ENCODE results near the gene FICD. TPM values are rescaled to one million over a fixed set of nuclear protein-coding genes. Genes with fewer than 3 reads are reported as not detected.

The FICD gene
- 17.1 and 22.6 TPM in 2 replicates for total RNA-seq

DNA sequence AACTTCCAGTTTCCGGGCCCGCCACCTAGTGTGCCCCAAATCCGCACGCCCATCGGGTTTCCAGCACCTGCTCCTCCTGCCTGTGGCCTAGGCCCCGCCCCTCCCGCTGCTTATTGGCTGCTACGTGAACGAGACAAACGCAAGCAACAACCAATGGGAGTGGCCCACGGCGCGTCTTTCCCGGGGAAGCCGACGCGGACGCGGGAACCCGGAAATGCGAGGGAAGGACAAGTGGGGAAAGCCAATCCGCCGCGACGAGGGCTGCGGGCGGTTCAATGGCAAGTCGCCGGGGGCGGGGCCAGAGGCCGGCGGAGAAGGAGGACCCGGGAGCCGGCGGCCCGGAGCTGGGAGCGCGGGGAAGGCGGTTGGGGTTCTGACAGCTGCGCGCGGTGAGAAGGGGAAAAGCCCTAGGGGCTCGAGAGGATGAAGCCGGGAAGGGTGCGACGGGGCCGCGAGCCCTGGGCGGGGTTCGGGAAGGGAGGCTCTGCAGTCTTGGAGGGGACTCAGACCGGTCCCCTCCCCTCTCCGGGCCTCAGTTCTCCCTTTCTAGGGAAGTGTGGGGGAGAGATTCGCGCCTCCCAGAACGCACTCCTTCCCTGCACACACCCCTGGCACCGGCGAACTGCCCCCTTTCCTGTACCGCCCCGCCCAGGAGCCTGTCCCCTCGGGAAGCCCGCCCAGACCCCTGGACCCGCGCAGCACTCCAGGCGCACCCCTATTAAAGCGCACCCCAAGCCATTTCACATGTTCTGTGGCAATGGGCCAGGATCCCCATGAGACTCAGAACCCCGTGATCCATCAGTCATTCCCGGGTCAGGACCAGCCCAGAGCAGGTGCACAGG lies at the start of gene FICD:
TSS of gene FICD (plus strand) at position 305 of the 842 bp plus-strand sequence. CDS start 1,696 bp downstream, outside the sequence.

DNA sequence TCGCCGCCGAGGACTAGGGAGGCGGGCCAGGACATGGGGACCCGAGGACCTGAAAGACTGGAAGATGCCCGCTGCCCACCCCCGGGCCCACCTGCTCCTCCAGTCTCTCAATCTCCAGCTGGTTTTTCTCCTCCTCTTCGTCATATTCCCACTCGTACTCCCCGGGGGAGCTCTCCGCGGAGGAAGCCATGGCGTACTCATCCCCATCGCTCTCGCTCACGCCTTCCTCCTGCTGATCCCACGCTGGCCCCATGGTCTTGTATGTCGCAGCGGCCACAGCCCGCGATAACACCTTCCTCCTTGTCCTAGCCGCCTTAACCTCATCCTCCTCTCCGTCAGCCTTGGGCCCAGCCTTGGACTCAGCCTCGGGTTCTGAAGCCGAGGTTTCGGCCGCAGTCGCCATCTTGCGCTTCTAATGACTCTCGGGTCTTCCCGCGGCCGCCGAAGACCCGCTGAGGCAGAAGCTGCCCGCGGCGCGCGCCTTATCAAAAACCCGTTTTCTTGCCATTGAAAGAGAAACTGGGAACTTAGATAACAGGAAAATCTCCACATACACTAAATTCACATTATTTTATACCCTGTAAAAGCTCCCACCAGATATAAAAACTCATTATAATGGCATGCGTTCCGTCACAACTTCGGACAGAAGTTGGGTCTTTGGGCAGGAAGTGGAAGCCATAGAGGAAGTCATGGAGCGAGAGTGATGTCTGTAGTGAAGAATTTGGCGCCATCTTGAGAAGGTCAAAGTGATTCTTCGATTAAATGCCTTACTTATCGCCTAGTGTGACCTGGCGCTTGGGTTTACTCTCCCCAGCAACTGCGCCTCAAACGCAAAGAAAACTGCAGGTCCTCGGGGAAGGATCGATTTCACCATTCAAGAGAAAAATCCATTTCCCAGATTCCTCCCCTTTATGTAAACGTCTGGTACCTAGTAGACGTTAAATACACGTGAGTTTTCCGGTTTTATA lies 46.0 kb downstream of the FICD start, which contains the start of gene SART3:
TSS of gene SART3 (minus strand) at position 422 of the 968 bp plus-strand sequence. CDS start at position 403, 19 bp downstream.

DNA sequence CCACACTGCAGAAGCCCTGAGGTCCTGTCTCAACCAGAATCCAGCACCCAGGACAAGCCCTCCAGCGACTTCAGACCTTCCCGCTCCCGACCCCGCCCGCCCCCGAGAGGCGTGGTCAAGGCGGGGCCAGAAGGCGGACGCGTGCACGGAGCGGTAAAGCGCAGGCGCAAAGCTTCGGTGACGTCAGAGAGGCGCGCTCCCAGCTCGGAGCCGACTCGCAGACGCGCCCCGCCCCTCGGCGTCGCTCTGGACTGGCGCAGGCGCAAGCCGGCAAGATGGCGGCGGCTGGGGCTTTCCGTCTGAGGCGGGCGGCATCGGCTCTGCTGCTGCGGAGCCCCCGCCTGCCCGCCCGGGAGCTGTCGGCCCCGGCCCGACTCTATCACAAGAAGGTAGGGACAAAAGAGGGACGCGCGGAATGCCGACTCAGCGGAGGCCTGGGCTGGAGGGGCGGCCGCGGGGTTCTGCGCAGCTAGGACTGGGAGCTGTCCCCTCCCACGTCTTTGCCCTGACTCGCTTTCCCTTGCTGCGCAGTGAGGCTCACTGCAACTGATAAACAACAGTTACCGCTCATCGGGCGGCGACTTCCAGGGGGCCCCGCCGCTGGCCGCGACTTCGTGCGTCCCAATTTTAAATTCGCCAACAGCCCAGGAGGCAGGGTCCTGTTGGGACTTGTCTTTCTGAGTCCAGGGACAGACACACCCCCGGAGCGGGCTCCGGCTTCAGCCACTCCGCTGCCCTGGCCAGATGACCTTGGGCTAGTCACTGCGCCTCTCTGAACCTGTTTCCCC lies 47.5 kb downstream of the FICD start, which contains the start of gene ISCU:
TSS of gene ISCU (plus strand) at position 249 of the 788 bp plus-strand sequence. CDS start at position 276, 27 bp downstream.

Other genes with a start within 250 kb of the FICD start
- 0.28 and 0.59 TPM in 2 replicates for gene CMKLR1, start 176.0 kb upstream of the FICD start, total RNA-seq
- gene SART3, start 45.9 kb downstream of the FICD start, total RNA-seq: 49.6 and 57.2 TPM in 2 replicates
- 127 and 155 TPM in 2 replicates for gene ISCU, start 47.3 kb downstream of the FICD start, total RNA-seq
- gene TMEM119, start 82.8 kb downstream of the FICD start, total RNA-seq: 2.3 and 24.9 TPM in 2 replicates
- 0.89 and 2.2 TPM in 2 replicates for gene SELPLG, start 118.6 kb downstream of the FICD start, total RNA-seq
- gene CORO1C, start 216.2 kb downstream of the FICD start, total RNA-seq: 168 and 308 TPM in 2 replicates